ENCODE data around the gene SIK1. TPM values are rescaled to one million over a fixed set of nuclear protein-coding genes. Genes with fewer than 3 reads are reported as not detected.
"Not testable (repeated sequence)": the region's sequence is repeated elsewhere in the genome, so short reads cannot be mapped to it uniquely, and the experiment has no call there.

The SIK1 gene
- total RNA-seq, 1 donor from 2014 or later = 5.5 TPM

- H3K36me3 Mint-ChIP-seq (ENCODE audit: low read depth); H3K4me1 Mint-ChIP-seq (ENCODE audit: low read depth); intact Hi-C loops (cut with micrococcal nuclease); H3K27ac Mint-ChIP-seq; DNase-seq (ENCODE audit: low spot score); H3K9me3 Mint-ChIP-seq; H3K27me3 Mint-ChIP-seq (ENCODE audit: insufficient read depth); H3K4me3 Mint-ChIP-seq: not testable (repeated sequence)
These were observed 28.9 kb downstream of the SIK1 start for GRCh38 chr21:43398000-43398399.

- intact Hi-C loops (cut with micrococcal nuclease); H3K27ac Mint-ChIP-seq; H3K4me3 Mint-ChIP-seq; H3K27me3 Mint-ChIP-seq (ENCODE audit: insufficient read depth); H3K36me3 Mint-ChIP-seq (ENCODE audit: low read depth); H3K4me1 Mint-ChIP-seq (ENCODE audit: low read depth); H3K9me3 Mint-ChIP-seq; DNase-seq (ENCODE audit: low spot score): not testable (repeated sequence)
These were observed 29.5 kb downstream of the SIK1 start for GRCh38 chr21:43397439-43397808.

- H3K27me3 Mint-ChIP-seq (ENCODE audit: insufficient read depth); DNase-seq (ENCODE audit: low spot score); H3K27ac Mint-ChIP-seq; H3K4me1 Mint-ChIP-seq (ENCODE audit: low read depth); H3K36me3 Mint-ChIP-seq (ENCODE audit: low read depth); intact Hi-C loops (cut with micrococcal nuclease); H3K4me3 Mint-ChIP-seq; H3K9me3 Mint-ChIP-seq: not testable (repeated sequence)
These were observed 30.0 kb downstream of the SIK1 start for GRCh38 chr21:43396788-43397438.

GRCh38 chr21:43383351-43383750 lies 43.6 kb downstream of the SIK1 start:
- not testable (repeated sequence) for H3K27ac Mint-ChIP-seq; H3K36me3 Mint-ChIP-seq (ENCODE audit: low read depth)

GRCh38 chr21:43382902-43383301 lies 44.0 kb downstream of the SIK1 start:
- H3K27ac Mint-ChIP-seq; H3K27me3 Mint-ChIP-seq (ENCODE audit: insufficient read depth); intact Hi-C loops (cut with micrococcal nuclease); H3K4me3 Mint-ChIP-seq; H3K9me3 Mint-ChIP-seq; H3K36me3 Mint-ChIP-seq (ENCODE audit: low read depth); H3K4me1 Mint-ChIP-seq (ENCODE audit: low read depth); DNase-seq (ENCODE audit: low spot score): not testable (repeated sequence)

More at GRCh38 chr21:43383351-43383750, 43.6 kb downstream of the SIK1 start:
- DNase-seq (ENCODE audit: low spot score); intact Hi-C loops (cut with micrococcal nuclease); H3K27me3 Mint-ChIP-seq (ENCODE audit: insufficient read depth); H3K4me1 Mint-ChIP-seq (ENCODE audit: low read depth); H3K4me3 Mint-ChIP-seq; H3K9me3 Mint-ChIP-seq: not testable (repeated sequence)

GRCh38 chr21:43380852-43381533 lies 45.9 kb downstream of the SIK1 start:
- H3K36me3 Mint-ChIP-seq (ENCODE audit: low read depth); intact Hi-C loops (cut with micrococcal nuclease); H3K4me3 Mint-ChIP-seq: not testable (repeated sequence)

GRCh38 chr21:43380337-43380736 lies 46.6 kb downstream of the SIK1 start:
- H3K27ac Mint-ChIP-seq; DNase-seq (ENCODE audit: low spot score); intact Hi-C loops (cut with micrococcal nuclease); H3K4me3 Mint-ChIP-seq; H3K9me3 Mint-ChIP-seq; H3K4me1 Mint-ChIP-seq (ENCODE audit: low read depth); H3K36me3 Mint-ChIP-seq (ENCODE audit: low read depth); H3K27me3 Mint-ChIP-seq (ENCODE audit: insufficient read depth): not testable (repeated sequence)

More at GRCh38 chr21:43380852-43381533, 45.9 kb downstream of the SIK1 start:
- H3K9me3 Mint-ChIP-seq; H3K27me3 Mint-ChIP-seq (ENCODE audit: insufficient read depth); H3K4me1 Mint-ChIP-seq (ENCODE audit: low read depth); DNase-seq (ENCODE audit: low spot score); H3K27ac Mint-ChIP-seq: not testable (repeated sequence)

GRCh38 chr21:43379626-43380122 lies 47.3 kb downstream of the SIK1 start:
- intact Hi-C loops (cut with micrococcal nuclease); H3K4me1 Mint-ChIP-seq (ENCODE audit: low read depth); H3K36me3 Mint-ChIP-seq (ENCODE audit: low read depth); H3K27ac Mint-ChIP-seq; H3K9me3 Mint-ChIP-seq; DNase-seq (ENCODE audit: low spot score); H3K4me3 Mint-ChIP-seq; H3K27me3 Mint-ChIP-seq (ENCODE audit: insufficient read depth): not testable (repeated sequence)

GRCh38 chr21:43376478-43376882 lies 50.5 kb downstream of the SIK1 start:
- Mint-ChIP-seq H3K27me3 (ENCODE audit: insufficient read depth) (no peaks in the 10 kb centered on the region), H3K36me3 (ENCODE audit: low read depth) (no peaks in the 10 kb centered on the region), H3K27ac (no peak overlapping the region), H3K4me1 (ENCODE audit: low read depth) (no peaks in the 10 kb centered on the region), H3K4me3 (no peak overlapping the region), H3K9me3 (no peaks in the 10 kb centered on the region)
- DNase-seq (ENCODE audit: low spot score) = no peak
- intact Hi-C loops (cut with micrococcal nuclease) = no loop called here

- no peak for DNase-seq (ENCODE audit: low spot score)
- H3K9me3 Mint-ChIP-seq = no peaks in the 10 kb centered on the region
- H3K27me3 Mint-ChIP-seq (ENCODE audit: insufficient read depth) = no peaks in the 10 kb centered on the region
- no peak overlapping the region for H3K27ac Mint-ChIP-seq
- intact Hi-C loops (cut with micrococcal nuclease) = no loop called here
- H3K4me1 Mint-ChIP-seq (ENCODE audit: low read depth) = no peaks in the 10 kb centered on the region
- H3K4me3 Mint-ChIP-seq = no peak overlapping the region
- H3K36me3 Mint-ChIP-seq (ENCODE audit: low read depth) = no peaks in the 10 kb centered on the region
These were observed 51.0 kb downstream of the SIK1 start for GRCh38 chr21:43375837-43376477.

- Mint-ChIP-seq H3K4me3 (no peak overlapping the region), H3K36me3 (ENCODE audit: low read depth) (no peaks in the 10 kb centered on the region), H3K9me3 (no peaks in the 10 kb centered on the region), H3K27me3 (ENCODE audit: insufficient read depth) (no peaks in the 10 kb centered on the region), H3K27ac (no peak overlapping the region), H3K4me1 (ENCODE audit: low read depth) (no peaks in the 10 kb centered on the region)
- no peak for DNase-seq (ENCODE audit: low spot score)
- intact Hi-C loops (cut with micrococcal nuclease) = no loop called here
These were observed 51.7 kb downstream of the SIK1 start for GRCh38 chr21:43375006-43375836.

- no peaks in the 10 kb centered on the region for H3K27me3 Mint-ChIP-seq (ENCODE audit: insufficient read depth)
- H3K9me3 Mint-ChIP-seq = no peaks in the 10 kb centered on the region
- H3K4me3 Mint-ChIP-seq = no peak overlapping the region
- no peak overlapping the region for H3K27ac Mint-ChIP-seq
- no peak for DNase-seq (ENCODE audit: low spot score)
- intact Hi-C loops (cut with micrococcal nuclease) = no loop called here
- H3K36me3 Mint-ChIP-seq (ENCODE audit: low read depth) = no peaks in the 10 kb centered on the region
- H3K4me1 Mint-ChIP-seq (ENCODE audit: low read depth) = no peaks in the 10 kb centered on the region
These were observed 52.6 kb downstream of the SIK1 start for GRCh38 chr21:43374228-43374885.

Measured in activated T-helper 1 cell treated with anti-CD3 and anti-CD28 coated beads, Interleukin-12 subunit alpha, Interleukin-12 subunit beta, Interleukin-2, Interleukin-4 antibody, amounts not matched to agents 30 ng/mL and 10 ng/mL and 1 ng/mL, durations not matched to agents 14 hours and 24 hours and 36 hours (primary cell).